H1 (cell line): Measurements from ENCODE around the gene ZNF140. TPM values are rescaled to one million over a fixed set of nuclear protein-coding genes. Genes with fewer than 3 reads are reported as not detected.

Experiments
- CHD7 ChIP-seq: fragments of 300-600 bp; sonication (generic); IDR thresholded peaks from 2 replicates; pipeline ENCODE4 v1.7.1; 2012; ENCODE audit warnings: low read length, moderate library complexity, mild to moderate bottlenecking, inconsistent platforms; ENCODE audit not compliant: insufficient replicate concordance
- CTBP2 ChIP-seq: IDR thresholded peaks from 2 replicates; pipeline ENCODE4 v1.7.0; 2011; ENCODE audit warnings: borderline replicate concordance, mild to moderate bottlenecking, moderate library complexity, mixed read lengths, low read length; ENCODE audit not compliant: insufficient read depth, insufficient read length
- E2F6 ChIP-seq: IDR thresholded peaks from 2 replicates; pipeline ENCODE4 v1.6.1; 2012; ENCODE audit warnings: inconsistent platforms
- GABPA ChIP-seq: IDR thresholded peaks from 2 replicates; pipeline ENCODE4 v1.6.1; 2011; ENCODE audit warnings: mild to moderate bottlenecking, low read length, moderate library complexity, borderline replicate concordance; ENCODE audit not compliant: insufficient read depth
- JUND ChIP-seq: IDR thresholded peaks from 2 replicates; pipeline ENCODE4 v1.6.1; 2011; ENCODE audit warnings: mild to moderate bottlenecking, improper control_type of control experiment, low read length
- RNF2 ChIP-seq: fragments of 200-900, 300-1000 bp; sonication (generic); IDR thresholded peaks from 2 replicates; pipeline ENCODE4 v1.7.1; 2016; ENCODE audit warnings: borderline replicate concordance, low read depth, mild to moderate bottlenecking, antibody characterized with exemption, low read length; ENCODE audit not compliant: poor library complexity, severe bottlenecking; ENCODE audit errors: missing control alignments
- RXRA ChIP-seq: IDR thresholded peaks from 2 replicates; pipeline ENCODE4 v1.6.1; 2011; ENCODE audit warnings: low read depth, mild to moderate bottlenecking, low read length, moderate library complexity; ENCODE audit not compliant: insufficient read depth
- SP1 ChIP-seq: IDR thresholded peaks from 2 replicates; pipeline ENCODE4 v1.6.1; 2011; ENCODE audit warnings: low read depth, low read length
- TCF12 ChIP-seq: IDR thresholded peaks from 2 replicates; pipeline ENCODE4 v1.6.1; 2011; ENCODE audit warnings: low read depth, mild to moderate bottlenecking, low read length
- TEAD4 ChIP-seq: IDR thresholded peaks from 2 replicates; pipeline ENCODE4 v1.6.1; 2012; ENCODE audit warnings: low read depth, low read length, inconsistent platforms, mixed read lengths
- ZNF274 ChIP-seq: IDR thresholded peaks from 2 replicates; pipeline ENCODE4 v1.7.0; 2012; ENCODE audit warnings: low read length, borderline replicate concordance; ENCODE audit errors: extremely low read depth
- polyA plus RNA-seq, 7 experiments: library from polyadenylated mRNA; depleted of rRNA in 3 of 7; stranded (reverse) in 5 of 7; unstranded in 2 of 7; fragments of >200 nt in 5 of 7; fragments of 200-250 nt in 2 of 7; gene quantifications; 1 replicate in 5 of 7; 2 replicates in 1 of 7; 4 replicates in 1 of 7; pipeline versions ENCODE4 v1.2.1 to v1.2.3, GENCODE V29; 2011 to 2013; ENCODE audit warnings: missing spikeins in 2 of 7, mixed read lengths in 2 of 7
- total RNA-seq: library from RNA; stranded (reverse); fragmentation: NEBNext Ultra II Directional; extraction: Animal tissue kit (Norgen Biotek cat#: 25700); gene quantifications from 2 replicates; pipeline ENCODE4 v1.2.1, GENCODE V29; 2021

ZNF140 gene
- total and polyA plus RNA-seq, 2 of the 8 experiments (the other 6 are each of a cell fraction or from before 2014, with no cell fraction given) = 7.5 to 14.3 TPM

GRCh38 chr12:133135747-133136146 is 55.0 kb downstream of the ZNF140 start (continued):
- no peak for TF ChIP-seq CHD7
- TF ChIP-seq SP1 = no peak
- TF ChIP-seq RXRA = no peak
- TF ChIP-seq RNF2 = no peak
- TF ChIP-seq JUND = no peak
- TF ChIP-seq GABPA = no peak
- TF ChIP-seq ZNF274 = no peak
- TF ChIP-seq TCF12 = no peak
- no peak for TF ChIP-seq TEAD4
- TF ChIP-seq E2F6 = no peak
- no peak for TF ChIP-seq CTBP2
